ENCODE measurements around the gene ST6GALNAC5. TPM values are rescaled to one million over a fixed set of nuclear protein-coding genes. Genes with fewer than 3 reads are reported as not detected.

Gene ST6GALNAC5
- total RNA-seq, 4 donors from 2014 or later = 0.27 to 5.7 (median 1.4) TPM

DNA sequence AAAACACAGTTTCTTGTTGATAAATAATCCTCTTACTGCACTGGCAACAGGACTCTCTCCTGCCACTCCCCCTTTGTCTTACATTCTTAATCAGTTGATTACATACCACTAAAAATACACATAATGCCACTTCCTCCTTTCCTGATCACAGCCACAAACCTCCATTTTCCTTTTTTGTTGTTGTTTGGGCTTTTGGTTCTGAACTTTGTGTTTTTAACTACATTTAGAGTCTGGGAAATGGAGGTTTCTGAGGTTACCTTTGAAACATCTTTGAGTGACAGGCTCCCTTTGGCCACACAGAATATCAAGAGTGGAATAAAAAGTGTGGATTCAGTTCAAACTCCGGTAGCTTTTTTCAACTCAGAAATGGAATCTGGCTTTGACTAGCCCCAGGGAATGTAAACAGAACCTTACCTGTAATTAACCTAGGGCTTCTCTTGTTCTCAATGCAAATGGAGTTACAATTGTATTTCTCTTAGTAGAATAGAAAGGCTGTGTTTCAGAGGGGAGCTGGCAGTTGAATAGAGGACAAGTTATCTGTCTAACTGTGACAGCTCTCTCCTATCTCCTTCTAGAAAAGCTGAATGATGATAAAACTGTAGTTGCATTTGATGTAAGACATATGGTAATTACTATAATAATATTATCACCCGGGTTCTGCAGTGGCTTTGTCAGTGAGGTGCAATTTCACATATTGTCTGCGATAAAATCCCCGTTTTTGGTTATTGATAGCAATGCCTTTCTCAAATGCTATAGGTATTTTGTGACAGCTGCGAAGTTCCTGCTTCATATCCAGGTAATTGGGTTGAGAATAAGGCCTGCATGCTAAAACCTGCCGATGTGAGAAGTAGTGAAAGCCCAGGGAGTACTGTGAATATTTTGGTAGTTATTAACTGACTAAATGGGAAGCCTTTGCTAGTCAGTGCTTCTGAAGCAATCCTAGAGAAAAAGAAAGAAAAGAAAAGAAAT lies 66.9 kb downstream of the ST6GALNAC5 start:
- H3K27me3 ChIP-seq = no peaks in the 10 kb centered on the region
- H3K36me3 ChIP-seq = no peaks in the 10 kb centered on the region
- no peak overlapping the region for H3K27ac ChIP-seq
- peaks cover 0 to 5% (median 0%) of the 10 kb centered on the region in 3 donors for H3K9me3 ChIP-seq
- no peak for DNase-seq
- H3K4me1 ChIP-seq = no peaks in the 10 kb centered on the region
- intact Hi-C loops (cut with DNase I) = no loop called here
- no peak for TF ChIP-seq POLR2A (IDR thresholded peaks at IDR 0.05)
- TF ChIP-seq, protein P1, sequence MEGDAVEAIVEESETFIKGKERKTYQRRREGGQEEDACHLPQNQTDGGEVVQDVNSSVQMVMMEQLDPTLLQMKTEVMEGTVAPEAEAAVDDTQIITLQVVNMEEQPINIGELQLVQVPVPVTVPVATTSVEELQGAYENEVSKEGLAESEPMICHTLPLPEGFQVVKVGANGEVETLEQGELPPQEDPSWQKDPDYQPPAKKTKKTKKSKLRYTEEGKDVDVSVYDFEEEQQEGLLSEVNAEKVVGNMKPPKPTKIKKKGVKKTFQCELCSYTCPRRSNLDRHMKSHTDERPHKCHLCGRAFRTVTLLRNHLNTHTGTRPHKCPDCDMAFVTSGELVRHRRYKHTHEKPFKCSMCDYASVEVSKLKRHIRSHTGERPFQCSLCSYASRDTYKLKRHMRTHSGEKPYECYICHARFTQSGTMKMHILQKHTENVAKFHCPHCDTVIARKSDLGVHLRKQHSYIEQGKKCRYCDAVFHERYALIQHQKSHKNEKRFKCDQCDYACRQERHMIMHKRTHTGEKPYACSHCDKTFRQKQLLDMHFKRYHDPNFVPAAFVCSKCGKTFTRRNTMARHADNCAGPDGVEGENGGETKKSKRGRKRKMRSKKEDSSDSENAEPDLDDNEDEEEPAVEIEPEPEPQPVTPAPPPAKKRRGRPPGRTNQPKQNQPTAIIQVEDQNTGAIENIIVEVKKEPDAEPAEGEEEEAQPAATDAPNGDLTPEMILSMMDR (IDR thresholded peaks at IDR 0.05) = no peak
- H3K4me3 ChIP-seq = no peak overlapping the region
- 57 to 61% methylated on average over 6 of the region's 6 CpGs for WGBS, 2 donors

- TF ChIP-seq, protein P1 (IDR thresholded peaks at IDR 0.05) = no peak
- TF ChIP-seq POLR2A (IDR thresholded peaks at IDR 0.05) = no peak
- WGBS, 2 donors = 60 to 66% methylated on average over 2 of the region's 2 CpGs
- Histone ChIP-seq H3K4me1 (no peaks in the 10 kb centered on the region), H3K27me3 (no peaks in the 10 kb centered on the region), H3K27ac (no peak overlapping the region), H3K9me3 (no peaks in the 10 kb centered on the region), H3K4me3 (no peak overlapping the region), H3K36me3 (no peaks in the 10 kb centered on the region)
- intact Hi-C loops (cut with DNase I) = no loop called here
- DNase-seq = no peak
These were observed 71.0 kb downstream of the ST6GALNAC5 start for GRCh38 chr1:76938304-76938703.

GRCh38 chr1:76939050-76939816 lies 72.0 kb downstream of the ST6GALNAC5 start:
- 59 to 62% methylated on average over 8 of the region's 8 CpGs for WGBS, 2 donors
- intact Hi-C loops (cut with DNase I) = no loop called here
- no peak for DNase-seq
- H3K4me1 ChIP-seq = no peaks in the 10 kb centered on the region
- H3K36me3 ChIP-seq = no peaks in the 10 kb centered on the region
- H3K9me3 ChIP-seq = no peaks in the 10 kb centered on the region
- no peaks in the 10 kb centered on the region for H3K27me3 ChIP-seq
- H3K4me3 ChIP-seq = no peak overlapping the region
- no peak overlapping the region for H3K27ac ChIP-seq
- TF ChIP-seq, protein P1 (IDR thresholded peaks at IDR 0.05) = no peak
- TF ChIP-seq POLR2A (IDR thresholded peaks at IDR 0.05) = no peak

DNA sequence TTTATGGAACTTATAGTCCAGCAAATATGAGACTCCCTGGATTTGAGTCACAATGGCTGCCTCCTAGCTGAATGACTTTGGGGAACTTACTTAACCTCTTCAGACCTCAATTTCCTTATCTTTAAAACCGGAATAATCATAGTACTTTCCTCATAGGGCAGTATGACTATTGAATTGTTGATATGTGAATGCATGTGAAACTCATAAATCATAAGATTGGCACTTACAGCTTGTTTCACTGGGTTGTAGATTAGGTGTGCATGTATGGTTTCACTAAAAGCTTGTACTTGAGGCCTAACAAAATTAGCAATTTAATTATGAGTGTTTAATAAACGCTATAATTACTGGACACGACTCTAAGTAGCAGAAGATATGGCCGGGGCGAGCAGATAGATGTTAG lies 72.5 kb downstream of the ST6GALNAC5 start:
- Histone ChIP-seq H3K9me3 (no peaks in the 10 kb centered on the region), H3K27ac (no peak overlapping the region), H3K27me3 (no peaks in the 10 kb centered on the region), H3K4me1 (no peaks in the 10 kb centered on the region), H3K36me3 (no peaks in the 10 kb centered on the region), H3K4me3 (no peak overlapping the region)
- TF ChIP-seq, protein P1 (IDR thresholded peaks at IDR 0.05) = no peak
- TF ChIP-seq POLR2A (IDR thresholded peaks at IDR 0.05) = no peak
- DNase-seq = no peak
- 67 to 84% methylated on average over 5 of the region's 5 CpGs for WGBS, 2 donors
- intact Hi-C loops (cut with DNase I) = no loop called here
